H1 (cell line): ENCODE measurements around the gene SLC17A3. TPM values are rescaled to one million over a fixed set of nuclear protein-coding genes. Genes with fewer than 3 reads are reported as not detected.
A peak's percentile ranks its signal among the peaks of the same experiment; 100 is the strongest.

Experiments
- CTCF ChIA-PET: fragments of 300-600 bp; sonication (Branson Sonifier 250); formaldehyde crosslinking; loops from one replicate; lab custom pipeline; 2021; ENCODE audit not compliant: partially characterized antibody; lab: Charles Lee
- POLR2A ChIA-PET: fragments of 300-600 bp; sonication (Branson Sonifier 250); formaldehyde crosslinking; loops from one replicate; lab custom pipeline; 2021; ENCODE audit warnings: inconsistent platforms; ENCODE audit not compliant: partially characterized antibody; lab: Charles Lee
- DNase-seq, 2 experiments: peaks; one replicate each; pipeline versions ENCODE4 v3.0.0 to v3.0.0-alpha.2; 2010 to 2022; ENCODE audit warnings: low spot score in 2 of 2, low read depth in 1 of 2, mixed read lengths in 1 of 2
- FAIRE-seq: peaks from 2 replicates; lab custom pipeline; 2011; peaks lifted over from hg19 to GRCh38; lab: Jason Lieb, UNC
- H2AFZ ChIP-seq: 2 replicates; pipeline ENCODE4 v1.8.1; 2012; ENCODE audit warnings: low read length, inconsistent platforms
- H2AK5ac ChIP-seq: 2 replicates; pipeline ENCODE4 v1.6.1; 2013; ENCODE audit warnings: low read depth, low read length
- H2BK120ac ChIP-seq: replicated peaks from 2 replicates; pipeline ENCODE3; 2013; ENCODE audit warnings: low read depth, low read length, inconsistent platforms
- H2BK12ac ChIP-seq: 2 replicates; pipeline ENCODE4 v1.6.1; 2013; ENCODE audit warnings: low read depth, low read length
- H2BK15ac ChIP-seq: 2 replicates; pipeline ENCODE4 v1.6.1; 2013; ENCODE audit warnings: low read length
- H2BK20ac ChIP-seq: 2 replicates; pipeline ENCODE4 v1.6.1; 2013; ENCODE audit warnings: low read length
- H2BK5ac ChIP-seq: 2 replicates; pipeline ENCODE4 v1.6.1; 2013; ENCODE audit warnings: low read depth, low read length
- H3K14ac ChIP-seq: 2 replicates; pipeline ENCODE4 v1.6.1; 2013; ENCODE audit warnings: inconsistent platforms; ENCODE audit not compliant: insufficient read length
- H3K18ac ChIP-seq: 2 replicates; pipeline ENCODE4 v1.6.1; 2013; ENCODE audit warnings: low read length; ENCODE audit errors: extremely low read depth
- H3K23ac ChIP-seq: 2 replicates; pipeline ENCODE4 v1.6.1; 2013; ENCODE audit warnings: inconsistent platforms; ENCODE audit not compliant: insufficient read length
- H3K23me2 ChIP-seq: 2 replicates; pipeline ENCODE4 v1.6.1; 2013; ENCODE audit warnings: low read depth, low read length
- H3K27ac ChIP-seq: 2 replicates; pipeline ENCODE4 v1.6.1; 2011; ENCODE audit warnings: low read depth, low read length, inconsistent platforms
- H3K27me3 ChIP-seq, 4 experiments: replicated peaks in 1 of 4; 1 replicate in 1 of 4; 2 replicates in 3 of 4; pipeline versions ENCODE4 v1.6.1 to v1.8.1; 2011 to 2013; ENCODE audit warnings: low read length in 3 of 4, mild to moderate bottlenecking in 3 of 4, inconsistent platforms in 2 of 4, mixed read lengths in 2 of 4, moderate library complexity in 1 of 4; ENCODE audit not compliant: control insufficient read depth in 3 of 4, insufficient read depth in 3 of 4; ENCODE audit errors: extremely low read depth in 1 of 4
- H3K36me3 ChIP-seq, 4 experiments: 2 replicates each; pipeline versions ENCODE4 v1.6.1 to v1.8.1; 2011 to 2013; ENCODE audit warnings: mild to moderate bottlenecking in 4 of 4, low read length in 3 of 4, moderate library complexity in 2 of 4, control low read depth in 1 of 4, inconsistent platforms in 1 of 4; ENCODE audit not compliant: insufficient read depth in 4 of 4, control insufficient read depth in 2 of 4
- H3K4ac ChIP-seq: replicated peaks from 2 replicates; pipeline ENCODE3; 2013; ENCODE audit warnings: low read length, low read depth, mixed read lengths, inconsistent platforms; ENCODE audit not compliant: insufficient read length
- H3K4me1 ChIP-seq, 4 experiments: replicated peaks in 1 of 4; 1 replicate in 1 of 4; 2 replicates in 3 of 4; pipeline versions ENCODE4 v1.6.1 to v1.8.1; 2011 to 2013; ENCODE audit warnings: low read length in 3 of 4, inconsistent platforms in 2 of 4, mixed read lengths in 1 of 4; ENCODE audit not compliant: insufficient read depth in 4 of 4, control insufficient read depth in 3 of 4
- H3K4me2 ChIP-seq, 2 experiments: 2 replicates each; pipeline versions ENCODE4 v1.6.1 to v1.8.1; 2011 to 2013; ENCODE audit warnings: low read depth in 2 of 2, low read length in 2 of 2, control low read depth in 1 of 2, inconsistent platforms in 1 of 2, mild to moderate bottlenecking in 1 of 2; ENCODE audit not compliant: insufficient read depth in 1 of 2
- H3K4me3 ChIP-seq, 4 experiments: fragments of 200-600, 300-600 bp in 1 of 4; sonication (generic), shearing (Covaris generic), sonication (Bioruptor Twin) in 1 of 4; 2 replicates each; pipeline versions ENCODE4 v1.5.1 to v1.8.1; 2011 to 2016; ENCODE audit warnings: low read length in 4 of 4, low read depth in 3 of 4, control low read depth in 2 of 4, inconsistent platforms in 2 of 4, mild to moderate bottlenecking in 2 of 4, mixed read lengths in 1 of 4, moderate library complexity in 1 of 4; ENCODE audit not compliant: insufficient read depth in 2 of 4; ENCODE audit errors: extremely low read depth in 1 of 4
- H3K56ac ChIP-seq: replicated peaks from 2 replicates; pipeline ENCODE3; 2013; ENCODE audit warnings: low read depth, mild to moderate bottlenecking, mixed read lengths, low read length, inconsistent platforms; ENCODE audit not compliant: insufficient read length
- H3K79me1 ChIP-seq: 2 replicates; pipeline ENCODE4 v1.6.1; 2013; ENCODE audit warnings: low read depth, low read length, control low read depth
- H3K79me2 ChIP-seq, 2 experiments: 2 replicates each; pipeline versions ENCODE4 v1.6.1 to v1.8.1; 2012 to 2013; ENCODE audit warnings: low read length in 2 of 2, mild to moderate bottlenecking in 2 of 2, inconsistent platforms in 1 of 2; ENCODE audit not compliant: insufficient read depth in 2 of 2, control insufficient read depth in 1 of 2
- H3K9ac ChIP-seq, 4 experiments: replicated peaks in 1 of 4; 1 replicate in 1 of 4; 2 replicates in 3 of 4; pipeline versions ENCODE4 v1.6.1 to v1.8.1; 2011 to 2013; ENCODE audit warnings: low read depth in 3 of 4, low read length in 3 of 4, control low read depth in 2 of 4, mild to moderate bottlenecking in 2 of 4, moderate library complexity in 2 of 4, inconsistent platforms in 1 of 4; ENCODE audit errors: extremely low read depth in 1 of 4
- H3K9me3 ChIP-seq, 2 experiments: 2 replicates each; pipeline versions ENCODE4 v1.6.1 to v1.8.1; 2012 to 2013; ENCODE audit warnings: mild to moderate bottlenecking in 2 of 2, moderate library complexity in 2 of 2, control low read depth in 1 of 2, inconsistent platforms in 1 of 2, low read depth in 1 of 2, low read length in 1 of 2, mixed read lengths in 1 of 2; ENCODE audit not compliant: insufficient read depth in 2 of 2
- H4K20me1 ChIP-seq, 2 experiments: replicated peaks in 1 of 2; 2 replicates each; pipeline versions ENCODE3 to v1.8.1; 2011 to 2013; ENCODE audit warnings: inconsistent platforms in 2 of 2, low read length in 2 of 2, mild to moderate bottlenecking in 1 of 2; ENCODE audit not compliant: insufficient read depth in 2 of 2, control insufficient read depth in 1 of 2
- H4K5ac ChIP-seq: 2 replicates; pipeline ENCODE4 v1.6.1; 2013; ENCODE audit warnings: low read length, low read depth, mixed read lengths, inconsistent platforms; ENCODE audit not compliant: insufficient read length
- H4K8ac ChIP-seq: 2 replicates; pipeline ENCODE4 v1.8.0; 2013; ENCODE audit warnings: mild to moderate bottlenecking, moderate library complexity, low read length, inconsistent platforms; ENCODE audit not compliant: insufficient read depth; ENCODE audit errors: extremely low read depth
- H4K91ac ChIP-seq: replicated peaks from 2 replicates; pipeline ENCODE3; 2013; ENCODE audit warnings: low read length, mixed read lengths, inconsistent platforms; ENCODE audit not compliant: insufficient read length
- ATF3 ChIP-seq: IDR thresholded peaks from 2 replicates; pipeline ENCODE4 v1.6.1; 2011; ENCODE audit warnings: low read depth, mild to moderate bottlenecking, low read length; ENCODE audit not compliant: insufficient read depth
- BCL11A ChIP-seq, 2 experiments: IDR thresholded peaks; one replicate each; pipeline ENCODE4 v1.6.1; 2011; ENCODE audit warnings: low read depth in 2 of 2, low read length in 2 of 2, mild to moderate bottlenecking in 2 of 2
- BRCA1 ChIP-seq: IDR thresholded peaks from 2 replicates; pipeline ENCODE4 v1.6.1; 2012; ENCODE audit warnings: low read depth, low read length, improper control_type of control experiment
- CREB1 ChIP-seq: IDR thresholded peaks from 2 replicates; pipeline ENCODE4 v1.6.1; 2012; ENCODE audit warnings: inconsistent platforms
- E2F6 ChIP-seq: IDR thresholded peaks from 2 replicates; pipeline ENCODE4 v1.6.1; 2012; ENCODE audit warnings: inconsistent platforms
- JUND ChIP-seq: IDR thresholded peaks from 2 replicates; pipeline ENCODE4 v1.6.1; 2011; ENCODE audit warnings: mild to moderate bottlenecking, improper control_type of control experiment, low read length
- POU5F1 ChIP-seq: IDR thresholded peaks from 2 replicates; pipeline ENCODE4 v1.6.1; 2011; ENCODE audit warnings: low read depth, mild to moderate bottlenecking, low read length, moderate library complexity
- RAD21 ChIP-seq, 2 experiments: IDR thresholded peaks in 1 of 2; conservative IDR thresholded peaks in 1 of 2; 2 replicates each; pipeline ENCODE4 v1.6.1; 2011; ENCODE audit warnings: low read depth in 2 of 2, low read length in 2 of 2, improper control_type of control experiment in 1 of 2, inconsistent platforms in 1 of 2, mild to moderate bottlenecking in 1 of 2, moderate library complexity in 1 of 2
- SAP30 ChIP-seq: fragments of 300-600 bp; sonication (generic); IDR thresholded peaks from 2 replicates; pipeline ENCODE4 v1.7.1; 2012; ENCODE audit warnings: low read length, moderate library complexity, mild to moderate bottlenecking, inconsistent platforms; ENCODE audit not compliant: insufficient read depth, insufficient replicate concordance
- SIRT6 ChIP-seq: IDR thresholded peaks from one replicate; pipeline ENCODE4 v1.7.1; 2012; ENCODE audit warnings: low read length, inconsistent platforms
- SRF ChIP-seq: IDR thresholded peaks from 2 replicates; pipeline ENCODE4 v1.6.1; 2011; ENCODE audit warnings: mild to moderate bottlenecking, low read depth, low read length, moderate library complexity
- ZNF274 ChIP-seq: IDR thresholded peaks from 2 replicates; pipeline ENCODE4 v1.7.0; 2012; ENCODE audit warnings: low read length, borderline replicate concordance; ENCODE audit errors: extremely low read depth
- WGBS, 2 experiments: shearing (Covaris generic) in 1 of 2; methylation state at CpG; one replicate each; pipeline versions ENCODE4 v1.1.6 to v1.1.7; 2013 to 2015; ENCODE audit warnings: low lambda C conversion rate in 2 of 2, mixed read lengths in 2 of 2, inconsistent platforms in 1 of 2, low coverage in 1 of 2, missing lambda C conversion rate in 1 of 2; ENCODE audit not compliant: insufficient replicate concordance in 2 of 2, insufficient coverage in 1 of 2, insufficient read length in 1 of 2; ENCODE audit errors: extremely low coverage in 1 of 2, missing lambda C conversion rate in 1 of 2; 5-methylcytosine and 5-hydroxymethylcytosine counted together
- polyA plus RNA-seq, 7 experiments: library from polyadenylated mRNA; depleted of rRNA in 3 of 7; stranded (reverse) in 5 of 7; unstranded in 2 of 7; fragments of >200 nt in 5 of 7; fragments of 200-250 nt in 2 of 7; gene quantifications; 1 replicate in 5 of 7; 2 replicates in 1 of 7; 4 replicates in 1 of 7; pipeline versions ENCODE4 v1.2.1 to v1.2.3, GENCODE V29; 2011 to 2013; ENCODE audit warnings: missing spikeins in 2 of 7, mixed read lengths in 2 of 7
- total RNA-seq: library from RNA; stranded (reverse); fragmentation: NEBNext Ultra II Directional; extraction: Animal tissue kit (Norgen Biotek cat#: 25700); gene quantifications from 2 replicates; pipeline ENCODE4 v1.2.1, GENCODE V29; 2021

The SLC17A3 gene
- total and polyA plus RNA-seq, 2 of the 8 experiments (the other 6 are each of a cell fraction or from before 2014, with no cell fraction given) = not detected

DNA sequence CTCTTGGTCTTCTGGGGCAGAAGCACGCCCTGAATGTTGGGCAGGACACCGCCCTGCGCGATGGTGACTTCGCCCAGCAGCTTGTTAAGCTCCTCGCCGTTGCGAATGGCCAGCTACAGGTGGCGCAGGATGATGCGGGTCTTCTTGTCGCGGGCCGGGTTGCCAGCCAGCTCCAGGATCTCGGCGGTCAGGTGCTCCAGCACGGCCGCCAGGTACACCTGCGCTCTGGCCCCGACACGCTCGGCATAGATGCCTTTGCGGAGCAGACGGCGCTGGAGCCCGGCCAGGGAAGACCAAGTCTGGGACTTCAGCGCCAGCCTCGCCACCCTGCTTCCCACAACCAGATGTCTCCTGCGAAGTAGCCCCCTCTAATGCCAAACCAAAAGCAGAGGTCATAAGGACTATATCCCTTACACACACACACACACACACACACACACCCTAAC, 8.0 kb upstream of the SLC17A3 start:
- peak; percentile 57 to 72 for DNase-seq
- Histone ChIP-seq H2AK5ac (no peak overlapping the region), H3K27me3 (peaks cover 0 to 4% (median 0%) of the 10 kb centered on the region in 4 experiments; a peak in 1 of 7 replicates), H3K27ac (no peak overlapping the region), H3K18ac (no peak overlapping the region), H3K4me2 (peak overlapping the region; percentile 25 to 48; a peak in 3 of 4 replicates), H3K56ac (no peak overlapping the region), H4K20me1 (no peaks in the 10 kb centered on the region), H3K23me2 (no peaks in the 10 kb centered on the region; the same call in 1 of the 2 replicates), H2BK20ac (no peak overlapping the region), H2AFZ (peak overlapping the region; percentile 74), H2BK12ac (no peak overlapping the region), H3K79me1 (no peaks in the 10 kb centered on the region), H3K4me1 (no peaks in the 10 kb centered on the region; a peak in 1 of 7 replicates), H3K4ac (no peak overlapping the region), H2BK120ac (no peak overlapping the region), H3K4me3 (peak overlapping the region in 3 of 4 experiments; percentile 0 to 44 (median 7); a peak in 4 of 8 replicates), H4K8ac (peak overlapping the region; percentile 75; the same call in 1 of the 2 replicates), H3K36me3 (no peaks in the 10 kb centered on the region), H3K9ac (no peak overlapping the region), H3K79me2 (no peaks in the 10 kb centered on the region), H3K14ac (no peak overlapping the region), H4K91ac (no peak overlapping the region), H3K23ac (no peak overlapping the region), H3K9me3 (no peaks in the 10 kb centered on the region), H2BK5ac (no peak overlapping the region), H4K5ac (no peak overlapping the region), H2BK15ac (no peak overlapping the region)
- 51% methylated on average over 28 of the region's 28 CpGs; no CpG with 5 or more reads in 1 of the 2 experiments for WGBS, 2 experiments
- POLR2A ChIA-PET = no interaction called here
- FAIRE-seq = no peak
- CTCF ChIA-PET = interaction anchor here (0.6 to 1.9 kb wide), 15 partner anchors 14 to 1436 kb away, joined by 3 to 7 read pairs (median 3); no protein-coding TSS in a partner anchor
- TF ChIP-seq ATF3 (no peak), POU5F1 (no peak), ZNF274 (no peak), BRCA1 (no peak), SRF (no peak), E2F6 (0 out of 2 replicates have a peak, but pooled peaks have one; percentile 13), SIRT6 (no peak), BCL11A (IDR thresholded peaks at IDR 0.05; ENCODE audit: low read depth in 2 of 2, low read length in 2 of 2) (no peak), JUND (no peak), CREB1 (peak; percentile 70), SAP30 (no peak), RAD21 (IDR thresholded peaks at IDR 0.05 in 1 of 2, conservative IDR thresholded peaks at IDR 0.05 in 1 of 2; ENCODE audit: low read depth in 2 of 2, low read length in 2 of 2) (peak; percentile 19 to 42)
